ENCODE data around the gene AMBRA1.

- TF ChIP-seq CTCF (IDR thresholded peaks at IDR 0.05) (no peak), USF1 (IDR thresholded peaks at IDR 0.05; ENCODE audit: borderline replicate concordance, low read depth) (no peak), RXRA (IDR thresholded peaks at IDR 0.05; ENCODE audit: borderline replicate concordance, low read depth) (no peak)
Measured at GRCh38 chr11:46404476-46405017, 189.3 kb downstream of the AMBRA1 start.
